ENCODE data around the gene MYBPH. TPM values are rescaled to one million over a fixed set of nuclear protein-coding genes. Genes with fewer than 3 reads are reported as not detected.

MYBPH gene
- total and polyA plus RNA-seq, 2 donors (not counting 3 experiments of a cell fraction or from before 2014, with no cell fraction given) = not detected

DNA sequence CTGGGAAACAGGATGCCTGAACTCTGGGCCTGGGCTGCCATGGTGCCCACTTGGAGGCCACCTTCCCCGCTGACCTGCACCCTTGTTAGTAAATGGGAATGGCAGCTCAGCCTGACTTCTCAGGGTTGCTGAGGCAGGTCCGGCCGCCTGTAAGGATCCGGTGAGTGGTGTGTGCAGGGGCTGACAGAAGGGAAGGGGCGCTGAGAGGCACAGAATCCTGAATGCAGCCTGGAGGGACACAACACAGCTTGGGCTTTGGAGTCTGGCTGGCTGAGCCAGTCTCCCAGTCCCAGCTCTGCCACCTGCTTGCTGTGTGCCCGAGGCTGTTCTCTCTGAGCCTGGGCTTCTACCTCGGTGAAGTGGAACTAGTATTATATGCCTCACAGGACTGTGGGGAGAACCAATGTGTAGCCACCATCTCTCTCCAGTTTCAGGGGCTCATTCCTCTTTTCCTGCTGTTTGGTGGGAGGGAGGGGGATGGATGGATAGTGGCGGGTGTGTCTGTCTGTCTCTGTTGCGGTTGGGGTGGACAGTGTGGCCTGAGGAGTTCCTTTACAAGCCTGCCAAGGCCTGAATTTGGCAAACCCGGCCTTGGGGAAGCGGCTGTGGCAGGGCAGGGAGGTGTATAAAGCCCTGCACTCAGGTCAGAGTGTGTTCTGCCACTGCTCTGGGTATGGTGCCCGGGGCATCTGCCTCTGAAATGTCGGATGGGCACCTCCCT, 30.1 kb downstream of the MYBPH start:
- H3K9ac ChIP-seq (replicated peaks; ENCODE audit: extremely low read depth, insufficient read depth, low read length) = no peak overlapping the region
- no peaks in the 10 kb centered on the region for H3K79me2 ChIP-seq (ENCODE audit: control insufficient read depth, insufficient read depth, low read length)
- DNase-seq (ENCODE audit: low read depth, low spot score) = no peak
- H3K4me3 ChIP-seq (replicated peaks in 1 of 3; ENCODE audit: insufficient read depth in 1 of 3, low read depth in 1 of 3, low read length in 3 of 3) = no peak overlapping the region
- TF ChIP-seq GATA2 (IDR thresholded peaks at IDR 0.05; ENCODE audit: insufficient read depth, insufficient read length, low read depth, low read length) (no peak), POLR2AphosphoS5 (IDR thresholded peaks at IDR 0.05; ENCODE audit: insufficient read depth, low read depth, low read length) (no peak), MYC (IDR thresholded peaks at IDR 0.05; ENCODE audit: low read depth, low read length) (no peak), FOS (IDR thresholded peaks at IDR 0.05; ENCODE audit: borderline replicate concordance, insufficient read depth, low read length) (no peak), POLR2A (IDR thresholded peaks at IDR 0.05; ENCODE audit: low read depth, low read length) (no peak), EZH2 (IDR thresholded peaks at IDR 0.05; ENCODE audit: borderline replicate concordance, low read depth, low read length, severe bottlenecking) (no peak), JUN (IDR thresholded peaks at IDR 0.05; ENCODE audit: borderline replicate concordance, insufficient read depth, insufficient read length, low read depth) (no peak)
- TF ChIP-seq, protein P1, sequence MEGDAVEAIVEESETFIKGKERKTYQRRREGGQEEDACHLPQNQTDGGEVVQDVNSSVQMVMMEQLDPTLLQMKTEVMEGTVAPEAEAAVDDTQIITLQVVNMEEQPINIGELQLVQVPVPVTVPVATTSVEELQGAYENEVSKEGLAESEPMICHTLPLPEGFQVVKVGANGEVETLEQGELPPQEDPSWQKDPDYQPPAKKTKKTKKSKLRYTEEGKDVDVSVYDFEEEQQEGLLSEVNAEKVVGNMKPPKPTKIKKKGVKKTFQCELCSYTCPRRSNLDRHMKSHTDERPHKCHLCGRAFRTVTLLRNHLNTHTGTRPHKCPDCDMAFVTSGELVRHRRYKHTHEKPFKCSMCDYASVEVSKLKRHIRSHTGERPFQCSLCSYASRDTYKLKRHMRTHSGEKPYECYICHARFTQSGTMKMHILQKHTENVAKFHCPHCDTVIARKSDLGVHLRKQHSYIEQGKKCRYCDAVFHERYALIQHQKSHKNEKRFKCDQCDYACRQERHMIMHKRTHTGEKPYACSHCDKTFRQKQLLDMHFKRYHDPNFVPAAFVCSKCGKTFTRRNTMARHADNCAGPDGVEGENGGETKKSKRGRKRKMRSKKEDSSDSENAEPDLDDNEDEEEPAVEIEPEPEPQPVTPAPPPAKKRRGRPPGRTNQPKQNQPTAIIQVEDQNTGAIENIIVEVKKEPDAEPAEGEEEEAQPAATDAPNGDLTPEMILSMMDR (IDR thresholded peaks at IDR 0.05; ENCODE audit: extremely low read depth in 1 of 2, insufficient read depth in 1 of 2, low read depth in 1 of 2, low read length in 2 of 2) = no peak
- TF ChIP-seq, protein P2, sequence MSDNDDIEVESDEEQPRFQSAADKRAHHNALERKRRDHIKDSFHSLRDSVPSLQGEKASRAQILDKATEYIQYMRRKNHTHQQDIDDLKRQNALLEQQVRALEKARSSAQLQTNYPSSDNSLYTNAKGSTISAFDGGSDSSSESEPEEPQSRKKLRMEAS (IDR thresholded peaks at IDR 0.05; ENCODE audit: insufficient read depth, insufficient read length) = no peak
- dilution Hi-C loops (cut with MboI; ENCODE audit: extremely low pct_ligation_motif_present, low sequenced_read_pairs) (no loop called here), intact Hi-C loops (cut with micrococcal nuclease) (no loop called here)
- peaks cover 2 to 19% of the 10 kb centered on the region in 2 experiments for H3K27me3 ChIP-seq (ENCODE audit: control insufficient read depth in 2 of 2, insufficient read depth in 2 of 2, low read length in 2 of 2)
- H3K27ac ChIP-seq (ENCODE audit: insufficient read depth, low read depth, low read length) = no peak overlapping the region
- H3K9me1 ChIP-seq (replicated peaks; ENCODE audit: control insufficient read depth, extremely low read depth, insufficient read depth, low read length) = no peaks in the 10 kb centered on the region
- no peak overlapping the region for H3K4me2 ChIP-seq (ENCODE audit: insufficient read depth, low read length)
- H4K20me1 ChIP-seq (replicated peaks; ENCODE audit: control insufficient read depth, extremely low read depth, insufficient read depth, low read length) = no peaks in the 10 kb centered on the region
- no peaks in the 10 kb centered on the region for H3K36me3 ChIP-seq (ENCODE audit: control insufficient read depth in 2 of 2, extremely low read depth in 1 of 2, insufficient read depth in 2 of 2, low read length in 2 of 2)
- POLR2A ChIA-PET = no interaction called here
- H3K4me1 ChIP-seq (ENCODE audit: control insufficient read depth, extremely low read depth, insufficient read depth, low read length) = no peaks in the 10 kb centered on the region
- no peak overlapping the region for H2AFZ ChIP-seq (ENCODE audit: low read depth, low read length)
- FAIRE-seq = no peak
- CTCF ChIA-PET = interaction anchor here (2.8 to 3.0 kb wide), 2 partner anchors 27 to 28 kb away, joined by 11 to 16 read pairs; no protein-coding TSS in a partner anchor
- no peaks in the 10 kb centered on the region for H3K9me3 ChIP-seq (replicated peaks; ENCODE audit: control insufficient read depth, insufficient read depth, low read length)
- no TSS peak for BruUV-seq (replicated peaks)

Measured in endothelial cell of umbilical vein (primary cell).